A673 (cell line): ENCODE results near the gene F11R. TPM values are rescaled to one million over a fixed set of nuclear protein-coding genes. Genes with fewer than 3 reads are reported as not detected.

ENCODE experiments used
- BruUV-seq: library from RNA; stranded (reverse); fragments of 400-500 nt; replicated peaks from 2 replicates; lab custom pipeline; 2021; lab: Mats Ljungman, UMichigan
- CTCF ChIA-PET: fragments of 300-600 bp; sonication (Branson Sonifier 250); formaldehyde crosslinking; loops from one replicate; lab custom pipeline; 2022; ENCODE audit warnings: antibody characterized with exemption; lab: Charles Lee
- POLR2A ChIA-PET: fragments of 300-600 bp; sonication (Branson Sonifier 250); formaldehyde crosslinking; loops from one replicate; lab custom pipeline; 2022; ENCODE audit warnings: antibody characterized with exemption; ENCODE audit not compliant: low non-redundant PET; lab: Charles Lee
- DNase-seq: peaks from one replicate; pipeline ENCODE4 v3.0.0-alpha.2; 2015; ENCODE audit warnings: low spot score
- H3K27ac ChIP-seq: fragments of 200-600 bp; sonication (generic); 2 replicates; pipeline ENCODE4 v1.5.1; 2016; ENCODE audit warnings: mixed run types, low read depth, mild to moderate bottlenecking, mixed read lengths, antibody characterized with exemption, low read length; ENCODE audit not compliant: poor library complexity, severe bottlenecking
- H3K27me3 ChIP-seq: fragments of 200-600 bp; sonication (generic); replicated peaks from 2 replicates; pipeline ENCODE4 v1.6.1; 2017; ENCODE audit warnings: mixed run types, low read depth, mild to moderate bottlenecking, mixed read lengths, antibody characterized with exemption, low read length; ENCODE audit not compliant: insufficient read depth, poor library complexity
- H3K36me3 ChIP-seq: fragments of 200-600 bp; sonication (generic); 2 replicates; pipeline ENCODE4 v1.6.1; 2016; ENCODE audit warnings: mixed run types, mild to moderate bottlenecking, mixed read lengths, antibody characterized with exemption, low read length; ENCODE audit not compliant: insufficient read depth, poor library complexity, severe bottlenecking
- H3K4me1 ChIP-seq: fragments of 200-600 bp; sonication (generic); 2 replicates; pipeline ENCODE4 v1.6.1; 2017; ENCODE audit warnings: mixed run types, mild to moderate bottlenecking, mixed read lengths, antibody characterized with exemption, low read length; ENCODE audit not compliant: insufficient read depth, poor library complexity, severe bottlenecking
- H3K4me3 ChIP-seq: fragments of 200-600 bp; sonication (generic); 2 replicates; pipeline ENCODE4 v1.5.1; 2016; ENCODE audit warnings: low read depth, mixed run types, mild to moderate bottlenecking, mixed read lengths, low read length; ENCODE audit not compliant: poor library complexity, severe bottlenecking
- H3K9me3 ChIP-seq: fragments of 200-600 bp; sonication (generic); 2 replicates; pipeline ENCODE4 v1.6.1; 2016; ENCODE audit warnings: mixed run types, low read depth, mild to moderate bottlenecking, mixed read lengths, antibody characterized with exemption, low read length; ENCODE audit not compliant: poor library complexity, severe bottlenecking
- EZH2 ChIP-seq: fragments of 200-600 bp; sonication (generic); IDR thresholded peaks from 2 replicates; pipeline ENCODE4 v1.6.1; 2017; ENCODE audit warnings: borderline replicate concordance, low read depth, mild to moderate bottlenecking, mixed read lengths, antibody characterized with exemption, low read length; ENCODE audit not compliant: poor library complexity, severe bottlenecking
- intact Hi-C: fragments of 100-400 bp; cut with micrococcal nuclease; formaldehyde crosslinking; loops from one replicate; pipeline ENCODE4 v1.10.0; 2022; ENCODE audit not compliant: unreplicated experiment
- total RNA-seq: library from RNA; stranded (reverse); gene quantifications from 2 replicates; pipeline ENCODE4 v1.2.3, GENCODE V29; 2021
- TF ChIP-seq, protein P1 (sequence below): fragments of 300-800, 200-600 bp; sonication (generic); conservative IDR thresholded peaks from 2 replicates; pipeline ENCODE4 v1.5.1; 2017; ENCODE audit warnings: low read depth, mild to moderate bottlenecking, antibody characterized with exemption, low read length, moderate library complexity, mixed read lengths

The F11R gene
- total RNA-seq, 1 experiment from 2014 or later: 2.3 TPM

DNA sequence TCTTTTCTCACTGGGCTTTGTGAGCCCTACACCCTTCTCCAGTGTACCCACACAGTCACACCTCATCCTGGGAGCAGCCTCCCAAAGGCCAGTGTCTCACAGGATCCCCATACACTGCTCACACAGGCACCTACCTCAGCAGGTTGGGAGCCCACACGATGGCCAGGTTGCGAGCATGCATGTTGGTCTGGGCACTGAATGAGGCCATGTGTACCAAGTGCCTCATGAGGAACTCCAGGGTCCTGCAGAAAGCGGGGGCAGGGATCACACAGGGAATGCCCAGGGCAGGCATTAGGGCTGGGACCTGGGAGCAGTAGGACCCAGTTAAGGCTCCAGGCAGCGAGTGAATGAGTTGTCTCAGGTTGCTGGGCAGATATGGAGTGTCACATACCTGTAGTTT, 33.3 kb upstream of the F11R start:
- no TSS peak for BruUV-seq
- POLR2A ChIA-PET: no interaction called here

DNA sequence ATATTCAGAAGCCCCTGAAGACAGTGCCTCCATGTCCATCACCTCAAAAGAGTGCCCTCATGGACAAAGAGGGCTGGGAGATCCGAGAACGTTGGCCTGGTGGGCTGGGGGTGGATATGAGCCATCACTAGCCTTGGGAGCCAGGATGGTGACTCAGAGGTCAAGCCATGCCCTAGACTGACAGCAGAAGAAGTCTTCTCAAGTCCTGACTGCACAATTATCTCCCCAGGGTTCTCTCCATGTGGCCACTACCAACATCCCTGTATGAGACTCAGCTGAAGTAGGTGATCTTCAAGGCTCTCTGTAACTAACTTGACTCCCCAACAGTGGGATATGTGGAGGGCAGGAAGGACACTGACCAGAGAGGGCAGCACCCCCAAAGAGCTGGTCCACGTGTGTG, 31.9 kb upstream of the F11R start:
- BruUV-seq: no TSS peak
- POLR2A ChIA-PET: no interaction called here

More for the DNA sequence above, 33.3 kb upstream of the F11R start:
- CTCF ChIA-PET: no interaction called here
- Histone ChIP-seq H3K27ac (no peak overlapping the region), H3K27me3 (no peaks in the 10 kb centered on the region), H3K36me3 (no peaks in the 10 kb centered on the region), H3K4me1 (peaks cover 13% of the 10 kb centered on the region), H3K9me3 (no peaks in the 10 kb centered on the region), H3K4me3 (no peak overlapping the region)
- intact Hi-C loops: no loop called here
- no peak for DNase-seq
- TF ChIP-seq, protein P1, sequence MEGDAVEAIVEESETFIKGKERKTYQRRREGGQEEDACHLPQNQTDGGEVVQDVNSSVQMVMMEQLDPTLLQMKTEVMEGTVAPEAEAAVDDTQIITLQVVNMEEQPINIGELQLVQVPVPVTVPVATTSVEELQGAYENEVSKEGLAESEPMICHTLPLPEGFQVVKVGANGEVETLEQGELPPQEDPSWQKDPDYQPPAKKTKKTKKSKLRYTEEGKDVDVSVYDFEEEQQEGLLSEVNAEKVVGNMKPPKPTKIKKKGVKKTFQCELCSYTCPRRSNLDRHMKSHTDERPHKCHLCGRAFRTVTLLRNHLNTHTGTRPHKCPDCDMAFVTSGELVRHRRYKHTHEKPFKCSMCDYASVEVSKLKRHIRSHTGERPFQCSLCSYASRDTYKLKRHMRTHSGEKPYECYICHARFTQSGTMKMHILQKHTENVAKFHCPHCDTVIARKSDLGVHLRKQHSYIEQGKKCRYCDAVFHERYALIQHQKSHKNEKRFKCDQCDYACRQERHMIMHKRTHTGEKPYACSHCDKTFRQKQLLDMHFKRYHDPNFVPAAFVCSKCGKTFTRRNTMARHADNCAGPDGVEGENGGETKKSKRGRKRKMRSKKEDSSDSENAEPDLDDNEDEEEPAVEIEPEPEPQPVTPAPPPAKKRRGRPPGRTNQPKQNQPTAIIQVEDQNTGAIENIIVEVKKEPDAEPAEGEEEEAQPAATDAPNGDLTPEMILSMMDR: no peak
- TF ChIP-seq EZH2: no peak

GRCh38 chr1:161051219-161051618, 30.3 kb upstream of the F11R start:
- no peak for DNase-seq
- Histone ChIP-seq H3K9me3 (no peaks in the 10 kb centered on the region), H3K27me3 (no peaks in the 10 kb centered on the region), H3K4me1 (peaks cover 13% of the 10 kb centered on the region), H3K36me3 (no peaks in the 10 kb centered on the region), H3K27ac (no peak overlapping the region), H3K4me3 (no peak overlapping the region)
- BruUV-seq: no TSS peak
- intact Hi-C loops: no loop called here
- ChIA-PET POLR2A (no interaction called here), CTCF (no interaction called here)
- TF ChIP-seq, protein P1: no peak
- TF ChIP-seq EZH2: no peak

More for the DNA sequence above, 31.9 kb upstream of the F11R start:
- intact Hi-C loops: no loop called here
- Histone ChIP-seq H3K27ac (no peak overlapping the region), H3K9me3 (no peaks in the 10 kb centered on the region), H3K36me3 (no peaks in the 10 kb centered on the region), H3K27me3 (no peaks in the 10 kb centered on the region), H3K4me3 (no peak overlapping the region), H3K4me1 (peaks cover 13% of the 10 kb centered on the region)
- TF ChIP-seq, protein P1: no peak
- no peak for TF ChIP-seq EZH2
- no peak for DNase-seq
- CTCF ChIA-PET: no interaction called here
